GM19395 (cell line): ENCODE measurements around the gene ERBB4.
"Not testable (repeated sequence)": the region's sequence is repeated elsewhere in the genome, so short reads cannot be mapped to it uniquely, and the experiment has no call there.

Experiments
- ATAC-seq: cut with Tn5 transposase; IDR thresholded peaks from one replicate; pipeline ENCODE4 v1.9.1; 2021; ENCODE audit warnings: mild to moderate bottlenecking, moderate library complexity; ENCODE audit not compliant: unreplicated experiment

ERBB4 gene

DNA sequence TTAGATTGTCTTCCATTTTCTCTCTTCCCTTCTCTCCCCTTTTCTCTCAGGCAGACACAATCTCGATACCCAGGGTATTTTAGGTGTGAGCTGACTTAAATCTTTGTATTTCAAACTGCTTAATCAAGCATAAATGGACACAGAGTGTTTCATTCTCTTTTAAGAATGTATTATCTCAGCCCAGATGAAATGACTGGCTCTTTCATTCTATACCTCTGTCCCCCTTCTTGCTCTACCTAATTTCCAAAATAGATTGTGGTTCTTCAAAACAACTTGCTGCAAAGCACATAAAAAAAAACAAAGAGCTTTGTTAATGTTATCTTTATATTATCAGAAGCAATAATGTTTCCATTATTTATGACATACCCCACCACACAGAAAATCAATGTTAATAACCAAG is 514.6 kb downstream of the ERBB4 start:
- ATAC-seq: no peak

DNA sequence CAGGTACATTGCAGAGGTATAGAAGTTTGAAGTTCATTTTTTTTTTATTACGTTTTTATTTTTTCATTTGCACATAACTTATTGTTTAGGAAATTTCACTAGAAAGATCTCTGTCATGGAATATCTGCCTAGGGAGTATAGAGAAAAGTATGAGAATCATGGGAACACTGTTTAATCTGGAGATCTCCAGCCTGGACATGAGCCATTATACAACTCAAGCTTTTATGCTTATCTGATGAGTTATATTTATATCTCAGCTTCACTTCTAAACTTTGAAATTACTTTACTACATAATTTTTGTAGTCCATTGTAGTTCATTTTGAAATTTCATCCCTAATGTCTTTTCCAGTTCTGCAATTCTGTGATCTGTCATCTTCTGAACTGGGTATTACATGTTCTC is 515.6 kb downstream of the ERBB4 start:
- no peak for ATAC-seq

DNA sequence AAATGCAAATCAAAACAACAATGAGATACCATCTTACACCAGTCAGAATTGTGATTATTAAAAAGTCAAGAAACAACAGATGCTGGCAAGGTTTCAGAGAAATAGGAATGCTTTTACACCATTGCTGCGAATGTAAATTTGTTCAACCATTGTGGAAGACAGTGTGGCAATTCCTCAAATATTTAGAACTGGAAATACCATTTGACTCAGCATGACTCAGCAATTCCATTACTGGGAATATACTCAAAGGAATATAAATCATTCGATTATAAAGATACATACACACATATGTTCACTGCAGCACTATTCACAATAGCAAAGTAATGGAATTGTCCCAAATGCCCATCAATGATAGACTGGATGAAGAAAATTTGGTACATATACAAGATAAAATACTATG is 516.7 kb downstream of the ERBB4 start:
- no peak for ATAC-seq

DNA sequence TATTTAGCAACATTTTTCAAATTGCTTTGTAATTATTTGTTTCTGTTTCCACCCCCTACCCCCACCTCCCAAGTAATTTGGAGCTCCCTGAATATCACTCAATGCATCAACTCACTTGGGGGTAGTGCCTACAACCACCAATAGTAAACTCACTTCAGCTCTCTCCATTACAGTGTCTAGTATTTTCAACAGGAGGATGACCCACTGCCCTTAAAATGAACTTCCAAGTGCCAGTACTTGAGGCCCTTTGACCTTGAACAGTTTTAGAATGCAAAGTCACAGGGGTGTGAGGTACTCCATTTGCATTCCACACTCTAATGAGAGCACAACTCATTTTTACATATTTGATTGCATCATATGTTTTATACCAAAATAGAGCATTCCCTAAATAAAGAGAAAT is 523.0 kb downstream of the ERBB4 start:
- ATAC-seq: no peak

DNA sequence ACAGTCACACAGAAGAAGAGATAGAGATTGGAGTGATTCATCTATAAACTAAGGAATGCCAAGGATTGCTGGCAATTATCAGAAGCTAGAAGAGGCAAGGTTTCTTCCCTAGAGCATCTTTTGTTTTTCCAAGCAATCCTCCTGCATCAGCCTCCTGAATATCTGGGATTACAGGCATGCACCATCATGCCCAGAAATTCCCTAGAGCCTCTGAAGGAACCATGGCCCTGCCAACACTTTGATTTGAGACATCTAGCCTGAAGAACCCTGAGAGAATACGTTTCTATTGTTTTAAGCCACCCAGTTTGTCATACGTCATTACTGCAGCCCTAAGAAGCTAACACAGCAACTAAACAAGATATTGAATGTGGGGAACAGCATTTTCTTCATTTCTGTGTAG is 525.0 kb downstream of the ERBB4 start:
- no peak for ATAC-seq

DNA sequence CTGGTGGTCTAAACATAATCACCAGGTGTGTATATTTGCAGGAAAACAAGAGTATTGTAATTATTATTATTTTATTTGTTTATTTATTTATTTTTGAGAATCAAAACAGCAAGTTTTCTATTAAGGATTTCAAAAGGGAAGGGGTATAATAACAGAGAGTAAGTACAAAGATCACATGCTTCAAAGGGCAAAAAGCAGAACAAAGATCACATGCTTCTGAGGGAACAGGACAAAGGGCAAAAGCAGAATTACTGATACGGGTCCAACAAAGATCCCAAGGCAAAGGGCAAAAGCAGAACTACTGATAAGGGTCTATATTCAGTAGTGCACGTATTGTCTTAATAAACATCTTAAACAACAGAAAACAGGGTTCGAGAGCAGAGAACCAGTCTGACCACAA is 528.3 kb downstream of the ERBB4 start:
- ATAC-seq: not testable (repeated sequence)

DNA sequence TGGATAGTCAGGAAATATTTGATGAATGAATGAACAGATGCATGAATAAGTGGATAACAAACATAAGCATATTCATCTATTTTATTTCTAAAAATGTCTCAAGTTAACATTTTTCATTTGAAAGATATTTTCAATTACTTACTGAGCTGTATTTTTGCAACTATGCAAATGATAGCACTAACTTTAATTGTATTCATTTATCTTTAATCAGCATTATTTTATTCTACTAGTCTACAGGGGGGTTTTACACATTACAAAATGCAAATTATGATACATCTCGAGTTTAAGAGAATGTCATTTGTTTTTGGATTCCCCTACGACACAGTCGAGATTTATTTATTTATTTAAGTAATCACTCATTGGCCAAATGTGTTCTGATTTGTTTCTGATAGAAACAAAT is 530.6 kb downstream of the ERBB4 start:
- no peak for ATAC-seq

DNA sequence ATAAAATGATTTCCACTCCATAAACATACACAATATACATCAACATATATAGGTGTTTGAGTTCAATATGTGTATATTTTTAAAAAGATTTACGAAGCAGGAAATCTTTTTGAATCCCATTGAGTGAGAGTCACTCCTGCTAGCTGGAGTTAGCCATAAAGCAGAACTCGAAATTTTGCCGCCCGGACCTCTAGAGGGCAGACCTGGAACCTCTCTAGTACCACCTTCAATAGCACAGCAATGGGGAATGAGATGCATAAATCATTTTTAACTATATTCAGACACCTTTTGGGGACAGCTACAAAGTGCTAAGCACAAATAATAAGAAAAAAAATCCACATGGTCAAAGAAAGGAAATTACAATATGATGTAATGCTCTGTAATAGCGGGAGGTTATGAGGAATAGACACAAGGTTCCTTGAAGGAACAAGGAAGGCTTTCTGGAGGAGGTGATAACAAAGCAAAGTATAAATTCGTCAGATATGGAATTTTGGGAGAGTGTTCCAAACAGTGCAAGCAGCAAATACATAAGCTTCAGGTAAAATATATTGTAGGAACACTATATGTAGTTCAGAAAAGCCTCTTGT is 533.4 kb downstream of the ERBB4 start:
- peak; percentile 84 for ATAC-seq

DNA sequence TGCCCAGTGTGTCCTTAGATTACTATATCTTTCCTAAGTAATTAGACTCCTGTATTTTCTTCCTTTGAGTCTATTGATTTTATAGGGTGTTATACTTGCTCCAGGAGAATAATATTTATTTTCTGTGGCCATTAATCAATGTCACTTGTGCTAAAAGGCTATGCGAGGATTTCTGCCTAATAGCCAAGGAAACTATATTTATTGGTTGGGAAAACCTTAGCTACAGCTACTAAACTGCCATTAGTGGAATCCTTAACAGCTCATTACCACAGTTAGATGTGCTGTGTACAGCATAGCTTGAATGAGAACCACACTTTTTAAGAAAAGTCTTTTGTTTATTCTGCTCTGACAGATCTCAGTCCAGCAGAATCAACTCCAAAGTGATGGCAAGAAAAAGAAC is 537.3 kb downstream of the ERBB4 start:
- no peak for ATAC-seq

DNA sequence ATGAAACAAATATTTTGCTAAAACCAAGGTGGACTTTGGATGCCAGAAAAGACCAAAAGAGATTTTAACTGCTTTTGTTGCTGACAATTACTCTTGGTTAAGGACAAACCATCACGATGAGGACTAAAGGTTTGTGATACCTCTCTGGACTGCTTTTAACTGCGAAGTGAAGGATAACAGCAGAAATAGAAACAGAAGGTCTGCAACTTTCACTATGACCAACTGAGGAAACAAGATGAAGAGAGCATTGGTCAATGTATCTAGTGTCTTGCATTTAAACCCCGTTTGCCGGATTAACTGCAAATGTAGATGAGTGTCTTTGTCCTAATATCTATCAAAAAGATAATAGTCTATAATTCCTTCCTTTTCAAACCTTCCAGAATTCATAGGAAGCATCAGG is 541.7 kb downstream of the ERBB4 start:
- no peak for ATAC-seq

DNA sequence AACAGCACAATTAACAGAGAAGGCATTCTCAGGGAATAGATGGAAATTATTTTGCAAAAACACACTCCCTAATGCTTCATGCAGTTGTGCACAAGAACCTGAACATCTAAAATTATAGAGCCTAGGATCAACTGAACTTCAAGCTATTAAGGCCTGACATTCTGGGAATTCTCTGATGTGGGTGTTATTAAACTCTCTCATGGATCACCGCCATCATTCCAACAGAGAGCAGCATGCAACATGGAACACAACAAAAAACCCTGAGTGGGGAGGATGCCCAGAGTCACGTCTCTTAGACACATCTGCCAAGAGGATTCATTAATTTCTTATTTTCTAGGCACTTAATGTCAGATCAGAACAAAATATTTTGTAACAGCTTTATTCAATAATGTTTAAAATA is 543.8 kb downstream of the ERBB4 start:
- ATAC-seq: no peak

DNA sequence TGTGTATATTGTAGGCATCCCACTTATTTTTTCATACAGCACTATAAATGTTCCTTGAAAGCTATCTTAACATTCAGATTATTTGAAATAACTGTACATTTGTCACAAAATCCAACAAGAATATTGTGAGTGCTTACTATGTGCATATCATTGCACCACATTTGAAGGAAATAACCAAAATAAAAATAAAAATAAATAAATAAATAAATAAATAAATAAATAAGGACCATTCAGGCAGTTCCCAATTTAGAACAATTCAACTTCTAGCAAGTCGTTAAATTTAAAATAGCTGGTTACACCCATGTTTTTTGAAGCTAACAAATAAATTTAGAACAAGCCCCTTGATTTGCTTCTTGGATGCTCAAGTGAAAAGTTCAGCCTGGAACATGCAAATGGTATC is 548.3 kb downstream of the ERBB4 start:
- no peak for ATAC-seq

DNA sequence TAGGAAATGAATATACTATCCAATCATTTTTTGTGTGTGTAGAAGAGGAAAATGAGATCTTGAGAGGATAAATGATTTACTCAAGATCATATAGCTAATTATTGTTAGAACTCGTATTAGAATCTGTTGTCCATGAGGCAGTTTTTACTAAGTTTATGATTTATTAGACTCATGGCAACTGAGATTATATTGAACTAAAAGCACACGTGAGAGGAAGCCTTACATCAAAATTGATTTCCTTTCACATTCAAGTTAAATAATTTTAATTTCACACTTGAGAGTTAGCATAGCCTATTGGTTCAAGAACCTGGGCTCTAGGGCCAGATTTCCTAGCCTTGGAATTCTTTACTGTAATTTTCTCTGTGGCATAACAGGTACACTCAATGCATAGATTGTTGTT is 552.3 kb downstream of the ERBB4 start:
- ATAC-seq: no peak

DNA sequence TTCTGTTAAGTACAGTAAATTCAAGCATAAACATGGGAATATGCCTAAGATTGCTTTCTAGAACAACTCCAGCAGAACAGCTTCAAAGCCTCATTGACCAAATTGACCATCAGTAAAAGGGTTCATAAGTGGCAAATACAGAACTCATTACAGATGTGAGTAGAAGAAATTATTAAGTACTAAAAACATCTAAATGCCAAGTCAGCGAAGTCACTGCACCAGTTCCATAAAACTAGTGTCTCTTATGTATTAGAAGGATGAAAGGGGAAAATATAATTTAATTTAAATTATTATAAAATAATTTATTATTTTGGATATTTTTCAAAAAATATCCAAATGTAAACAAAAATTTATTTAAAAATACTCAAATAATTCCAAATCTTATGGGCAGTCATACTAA is 553.2 kb downstream of the ERBB4 start:
- no peak for ATAC-seq

DNA sequence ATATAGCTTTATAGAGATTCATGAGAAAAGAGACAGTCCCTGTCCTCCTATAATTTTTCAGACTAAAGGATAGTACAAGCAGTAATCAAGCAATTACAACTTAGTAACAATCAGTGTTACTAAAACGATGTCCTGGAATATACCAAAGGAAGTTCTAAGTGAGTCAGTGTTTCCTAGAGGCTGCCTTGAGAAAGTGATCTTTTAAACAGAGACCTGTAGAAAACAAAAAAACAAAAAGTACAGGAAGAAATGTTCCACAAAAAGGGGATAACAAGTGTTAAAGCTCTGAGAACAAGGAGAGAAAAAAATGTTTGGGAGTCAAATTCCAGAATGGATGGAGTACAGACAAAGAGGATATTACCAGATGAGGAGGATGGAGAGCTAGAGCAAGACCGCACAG is 556.4 kb downstream of the ERBB4 start:
- ATAC-seq: no peak

DNA sequence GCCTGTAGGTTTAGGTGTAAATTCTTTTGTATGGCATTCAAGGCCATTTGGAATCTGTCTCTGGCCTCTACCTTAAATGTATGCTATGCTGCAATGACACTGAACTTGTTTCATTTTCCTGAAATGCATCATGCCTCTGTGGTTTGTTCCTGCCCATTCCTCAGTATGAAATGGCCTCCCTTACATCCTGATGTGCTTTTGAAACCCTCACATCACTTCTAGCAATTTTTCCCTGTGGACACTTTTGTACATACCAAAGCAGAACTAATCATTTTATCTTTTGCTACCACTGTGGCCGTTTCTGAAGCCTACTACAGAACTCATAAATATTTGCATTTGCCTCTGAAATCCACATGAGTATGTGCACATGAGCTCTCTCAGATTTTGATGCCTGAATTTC is 557.2 kb downstream of the ERBB4 start:
- ATAC-seq: no peak

DNA sequence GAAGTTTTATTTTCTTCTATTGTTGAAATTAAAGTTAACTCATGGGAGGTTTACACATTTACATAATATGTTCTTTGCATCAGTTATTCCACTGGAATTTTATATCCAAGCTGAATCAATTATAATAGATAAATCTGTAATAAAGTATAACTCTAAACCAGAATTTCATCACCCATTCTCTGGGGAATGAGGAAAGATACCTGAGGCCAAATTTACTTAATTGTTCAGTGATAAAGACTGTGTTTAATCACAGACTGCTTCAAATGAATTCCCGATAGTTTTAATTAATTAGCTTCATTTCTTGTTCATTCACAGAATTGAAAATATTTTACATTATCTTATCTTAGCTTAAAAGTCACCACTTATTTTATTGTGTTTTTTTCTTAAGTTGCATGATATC is 562.5 kb downstream of the ERBB4 start:
- ATAC-seq: no peak

DNA sequence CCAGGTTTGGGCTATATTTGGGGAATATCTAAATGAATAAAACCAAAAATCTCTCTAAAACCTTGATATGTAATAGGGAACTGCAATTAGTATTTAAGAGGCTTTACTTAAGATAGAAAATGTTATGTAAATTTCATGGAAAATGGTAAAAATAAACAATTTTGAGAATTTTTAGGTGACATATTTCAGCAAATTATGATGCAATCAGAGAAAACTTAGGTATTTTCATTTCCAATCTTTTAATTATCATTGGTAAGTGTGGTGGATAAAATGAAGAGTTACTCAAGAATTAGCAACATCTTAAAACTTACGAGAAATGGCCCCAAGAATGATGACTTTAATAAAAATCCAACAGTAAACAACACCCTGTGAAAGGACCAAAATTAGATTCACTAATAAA is 571.4 kb downstream of the ERBB4 start:
- no peak for ATAC-seq

DNA sequence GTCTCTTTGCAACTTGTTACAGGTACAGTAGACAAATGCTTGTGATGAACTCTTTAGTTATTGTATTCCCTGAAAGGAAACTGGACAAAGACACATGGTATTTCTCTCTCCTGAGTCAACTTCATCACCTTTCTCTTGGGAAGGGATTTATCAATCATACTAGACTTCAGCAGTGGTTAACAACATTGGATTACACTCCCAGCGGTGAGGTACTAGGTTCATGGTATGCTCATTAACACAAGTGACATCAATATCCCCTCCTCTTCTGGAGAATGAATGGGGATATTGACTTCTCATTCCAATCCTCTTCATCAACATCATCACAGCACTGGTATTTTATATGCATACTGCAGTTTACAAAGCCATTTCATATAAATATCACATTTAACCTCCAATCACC is 574.6 kb downstream of the ERBB4 start:
- no peak for ATAC-seq

DNA sequence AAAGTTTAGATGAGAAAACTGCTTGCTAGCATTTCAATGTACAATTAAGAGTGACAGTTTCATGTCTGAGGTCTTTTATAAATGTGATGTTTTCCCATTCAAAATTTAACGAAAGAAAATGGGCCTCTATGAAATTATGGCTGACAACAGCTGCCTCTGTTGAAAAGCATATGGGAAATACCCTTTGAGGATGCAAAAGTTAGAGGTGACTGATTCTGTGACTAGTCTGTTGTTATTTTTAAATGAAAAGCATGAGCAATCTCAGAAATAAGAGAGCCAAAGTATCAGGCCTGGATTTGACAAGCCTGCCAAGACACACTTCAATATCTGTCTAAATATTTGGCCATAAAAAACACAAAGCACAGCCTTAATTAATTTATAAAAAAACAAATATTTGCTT is 580.8 kb downstream of the ERBB4 start:
- ATAC-seq: peak; percentile 97

DNA sequence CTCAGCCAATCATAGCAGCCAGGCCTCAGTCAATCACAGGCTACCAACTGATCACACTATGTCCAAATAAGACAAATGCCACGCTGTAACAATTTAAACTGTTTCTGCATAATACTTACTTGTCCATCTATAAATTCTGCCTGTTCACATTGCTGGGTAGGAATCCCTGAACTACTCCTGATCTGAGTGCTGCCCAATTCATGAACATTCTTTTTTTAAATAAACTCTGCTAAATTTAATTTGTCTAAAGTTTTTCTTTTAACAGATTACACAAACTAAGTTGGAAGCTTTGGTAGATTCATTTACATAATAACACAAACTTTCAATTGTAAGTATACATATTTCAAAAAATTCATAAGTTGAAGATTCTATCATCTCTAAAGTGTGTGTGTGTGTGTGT is 583.0 kb downstream of the ERBB4 start:
- ATAC-seq: no peak

DNA sequence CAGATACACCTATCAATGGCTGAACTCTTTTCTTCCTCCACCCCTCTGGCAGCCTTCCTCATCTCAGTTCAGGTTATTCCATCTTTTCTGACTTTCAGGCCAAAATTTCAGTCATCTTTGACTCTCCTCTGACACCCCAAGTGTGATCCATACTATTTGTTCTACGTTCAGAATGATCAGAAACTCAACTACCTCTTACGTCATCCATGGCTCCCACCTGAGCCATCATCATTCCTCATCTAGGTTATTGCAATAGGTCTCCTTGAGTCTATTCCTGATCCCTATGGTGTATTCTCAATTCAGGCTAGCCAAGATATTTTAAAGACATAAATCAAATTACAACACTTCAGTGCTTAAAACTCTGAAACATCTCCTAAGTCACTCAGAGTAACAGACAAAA is 589.7 kb downstream of the ERBB4 start:
- no peak for ATAC-seq

DNA sequence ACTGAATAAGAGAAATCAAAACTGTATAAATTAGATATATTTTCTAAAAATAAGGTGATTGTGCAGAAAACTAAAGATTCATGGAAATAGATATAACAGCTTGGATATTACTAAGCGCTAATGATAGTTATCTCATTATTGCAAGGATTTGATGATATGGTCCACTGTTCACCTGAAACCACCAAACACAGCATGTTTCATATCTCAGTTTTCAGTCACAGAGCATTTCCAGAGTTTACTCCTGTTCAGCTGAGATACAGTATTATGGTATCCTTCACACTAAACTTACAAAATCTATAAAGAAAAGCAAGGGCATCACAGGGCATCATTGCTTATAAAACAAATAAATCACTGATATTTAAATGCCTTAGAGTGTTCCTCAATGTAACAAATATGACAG is 591.6 kb downstream of the ERBB4 start:
- ATAC-seq: no peak

DNA sequence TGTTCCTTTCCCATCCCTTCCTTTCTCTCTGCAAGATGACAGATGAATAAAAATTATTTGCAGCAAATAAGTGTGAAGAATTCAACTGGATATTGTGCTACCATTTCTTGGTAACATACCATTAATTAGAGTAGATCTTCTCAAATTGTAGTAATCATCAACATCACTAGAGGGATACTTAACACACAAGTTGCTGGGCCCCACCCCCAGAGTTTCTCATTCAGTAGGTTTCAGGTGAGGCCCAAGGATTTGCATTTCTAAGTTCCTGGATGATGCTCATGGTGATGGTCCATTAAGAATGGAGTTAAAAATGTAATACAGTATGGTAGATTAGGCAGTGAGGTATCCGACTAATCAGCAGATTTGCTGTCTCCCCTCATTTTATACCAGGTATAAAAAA is 594.0 kb downstream of the ERBB4 start:
- peak; percentile 88 for ATAC-seq
